ENCODE results near the gene PMEPA1.
A peak's percentile ranks its signal among the peaks of the same experiment; 100 is the strongest.

GRCh38 chr20:57709823-57710799, at the start of gene PMEPA1:
- TF ChIP-seq CTCF (IDR thresholded peaks at IDR 0.05) (peak in 2 of 5 experiments; percentile 52 to 70), POLR2A (IDR thresholded peaks at IDR 0.05) (peak; percentile 75 to 91)
